ENCODE data around the gene LIN54.
A peak's percentile ranks its signal among the peaks of the same experiment; 100 is the strongest.
"Not testable (repeated sequence)": the region's sequence is repeated elsewhere in the genome, so short reads cannot be mapped to it uniquely, and the experiment has no call there.

The LIN54 gene

DNA sequence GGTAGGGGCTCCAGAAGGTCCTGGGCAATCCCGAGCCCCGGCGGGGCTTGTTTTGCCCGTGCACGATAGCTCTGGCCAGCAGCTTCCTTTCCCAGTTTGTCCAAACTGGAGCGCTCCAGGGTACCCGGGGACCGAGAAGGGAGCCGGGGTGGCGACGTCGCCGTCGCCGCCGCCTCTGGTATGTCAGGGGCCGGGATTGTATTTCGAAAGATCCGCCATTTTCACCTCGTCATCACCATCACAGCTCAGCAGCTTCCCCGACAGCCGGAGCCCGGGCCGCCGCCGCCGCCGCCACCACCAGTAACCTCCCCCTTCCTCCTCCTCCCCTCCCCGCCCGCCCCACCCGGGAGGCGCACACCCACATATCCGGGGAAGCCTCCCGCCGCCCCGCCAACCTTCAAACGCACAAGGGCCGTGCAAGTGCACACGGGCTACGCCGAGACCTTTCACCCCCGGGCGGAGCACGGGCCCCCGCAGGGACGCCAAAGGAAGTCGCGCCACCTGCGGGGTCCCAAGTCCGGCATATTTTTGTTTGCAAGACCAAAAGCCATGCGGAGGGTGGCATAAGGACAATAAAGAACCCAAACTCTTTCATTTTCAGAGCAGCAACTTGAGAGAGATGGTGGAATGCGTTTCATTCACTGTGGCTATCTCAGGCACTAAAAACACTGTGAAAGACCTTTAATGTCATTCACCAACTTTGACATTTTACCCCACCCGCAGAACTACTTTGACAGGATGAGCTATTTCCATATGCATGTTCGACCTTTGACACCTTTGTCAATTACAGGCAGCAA is at the start of gene LIN54:
Gene LIN54, minus strand, starts transcription at position 302 of the 797 bp plus-strand sequence. CDS start 25,979 bp downstream, outside the sequence.
- peak within 1 kb of the TSS; percentile 51 for H2AFZ ChIP-seq (ENCODE audit: low read depth, low read length)
- H3K9me3 ChIP-seq (ENCODE audit: low read length), result no peaks in the 10 kb centered on the region
- peak within 1 kb of the TSS; percentile 96 for H3K4me3 ChIP-seq (ENCODE audit: low read length)
- no peaks in the 10 kb centered on the region for H3K27me3 ChIP-seq (ENCODE audit: insufficient read depth, low read length)
- H3K4me1 ChIP-seq (ENCODE audit: insufficient read depth, low read length), result peaks cover 19% of the 10 kb centered on the region
- H3K36me3 ChIP-seq (ENCODE audit: insufficient read depth, low read length), result no peaks in the 10 kb centered on the region

DNA sequence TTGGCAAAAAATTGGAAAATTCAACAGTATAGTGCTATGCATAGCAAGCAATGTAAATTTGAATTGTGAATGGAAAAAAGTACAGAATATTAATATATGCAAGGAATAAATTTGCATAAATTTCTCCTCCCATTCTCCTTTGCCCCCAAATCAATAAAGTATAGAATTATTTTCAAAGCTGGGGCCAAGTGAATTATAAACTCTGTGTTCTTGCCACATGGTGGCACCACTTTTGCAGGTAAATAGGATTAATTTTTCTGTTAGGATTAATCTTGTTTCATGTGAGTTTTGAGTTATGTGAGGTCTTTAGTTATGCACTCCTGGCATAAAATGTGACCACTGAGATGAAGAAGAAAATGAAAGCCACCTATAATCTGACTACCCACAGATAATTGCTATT is 44.3 kb upstream of the LIN54 start:
- H2AFZ ChIP-seq (ENCODE audit: low read depth, low read length), result no peak overlapping the region
- H3K4me3 ChIP-seq (ENCODE audit: low read length), result no peak overlapping the region
- no peaks in the 10 kb centered on the region for H3K9me3 ChIP-seq (ENCODE audit: low read length)
- no peaks in the 10 kb centered on the region for H3K27me3 ChIP-seq (ENCODE audit: insufficient read depth, low read length)
- no peaks in the 10 kb centered on the region for H3K4me1 ChIP-seq (ENCODE audit: insufficient read depth, low read length)
- peaks cover 49% of the 10 kb centered on the region for H3K36me3 ChIP-seq (ENCODE audit: insufficient read depth, low read length)

DNA sequence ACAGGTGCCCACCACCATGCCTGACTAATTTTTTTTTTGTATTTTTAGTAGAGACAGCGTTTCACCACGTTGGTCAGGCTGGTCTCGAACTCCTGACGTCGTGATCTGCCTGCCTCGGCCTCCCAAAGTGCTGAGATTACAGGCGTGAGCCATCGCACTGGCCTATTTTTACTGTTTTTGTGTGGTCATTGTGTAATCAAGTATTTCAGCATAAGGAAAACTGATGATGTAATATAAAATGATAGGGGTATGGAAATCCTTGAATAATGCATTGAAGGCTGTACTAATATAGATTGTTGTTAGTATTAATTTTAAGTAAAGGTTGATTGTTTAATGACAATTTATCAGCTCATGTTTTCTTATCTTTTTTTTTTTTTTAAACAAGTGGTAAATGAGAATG is 38.2 kb upstream of the LIN54 start:
- H3K27me3 ChIP-seq (ENCODE audit: insufficient read depth, low read length); H3K9me3 ChIP-seq (ENCODE audit: low read length): not testable (repeated sequence)
- peaks cover 38% of the 10 kb centered on the region for H3K36me3 ChIP-seq (ENCODE audit: insufficient read depth, low read length)

DNA sequence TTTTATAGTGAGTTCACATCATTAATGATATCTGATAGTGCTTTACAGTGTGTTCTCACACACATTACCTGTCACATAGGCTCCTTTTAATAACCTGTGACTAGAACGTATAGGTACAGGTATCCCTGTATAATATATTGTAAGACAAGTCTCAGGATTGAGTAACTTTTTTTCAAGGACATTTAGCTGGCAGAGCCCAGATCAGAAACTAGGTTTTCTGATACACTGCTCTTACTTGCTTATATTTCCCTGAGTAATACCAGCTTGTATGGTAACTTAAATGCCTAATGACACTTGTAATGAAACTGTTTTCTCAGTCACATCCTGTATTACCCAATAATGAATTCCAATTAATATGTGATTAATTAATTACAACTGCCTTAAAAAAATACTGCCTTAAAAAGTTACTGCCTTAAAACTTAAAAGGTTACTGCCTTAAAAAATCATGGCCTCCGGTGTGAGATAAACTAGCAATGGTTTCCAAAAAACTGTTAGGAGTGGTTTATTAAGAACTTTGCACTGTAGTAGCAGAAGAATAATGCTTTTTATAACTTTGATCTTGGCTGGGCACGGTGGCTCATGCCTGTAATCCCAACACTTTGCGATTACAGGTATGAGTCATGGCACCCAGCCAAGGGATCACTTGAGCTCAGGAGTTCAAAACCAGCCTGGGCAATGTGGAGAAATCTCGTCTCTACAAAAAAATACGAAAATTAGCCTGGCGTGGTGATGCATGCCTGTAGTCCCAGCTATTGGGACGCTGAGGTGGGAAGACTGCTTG is 36.3 kb upstream of the LIN54 start:
- Histone ChIP-seq H3K4me3 (ENCODE audit: low read length) (no peak overlapping the region), H3K27me3 (ENCODE audit: insufficient read depth, low read length) (no peaks in the 10 kb centered on the region), H3K36me3 (ENCODE audit: insufficient read depth, low read length) (peaks cover 22% of the 10 kb centered on the region), H3K9me3 (ENCODE audit: low read length) (no peaks in the 10 kb centered on the region), H2AFZ (ENCODE audit: low read depth, low read length) (no peak overlapping the region), H3K4me1 (ENCODE audit: insufficient read depth, low read length) (no peaks in the 10 kb centered on the region)

More for the DNA sequence above, 38.2 kb upstream of the LIN54 start:
- H3K4me1 ChIP-seq (ENCODE audit: insufficient read depth, low read length); H2AFZ ChIP-seq (ENCODE audit: low read depth, low read length); H3K4me3 ChIP-seq (ENCODE audit: low read length): not testable (repeated sequence)

DNA sequence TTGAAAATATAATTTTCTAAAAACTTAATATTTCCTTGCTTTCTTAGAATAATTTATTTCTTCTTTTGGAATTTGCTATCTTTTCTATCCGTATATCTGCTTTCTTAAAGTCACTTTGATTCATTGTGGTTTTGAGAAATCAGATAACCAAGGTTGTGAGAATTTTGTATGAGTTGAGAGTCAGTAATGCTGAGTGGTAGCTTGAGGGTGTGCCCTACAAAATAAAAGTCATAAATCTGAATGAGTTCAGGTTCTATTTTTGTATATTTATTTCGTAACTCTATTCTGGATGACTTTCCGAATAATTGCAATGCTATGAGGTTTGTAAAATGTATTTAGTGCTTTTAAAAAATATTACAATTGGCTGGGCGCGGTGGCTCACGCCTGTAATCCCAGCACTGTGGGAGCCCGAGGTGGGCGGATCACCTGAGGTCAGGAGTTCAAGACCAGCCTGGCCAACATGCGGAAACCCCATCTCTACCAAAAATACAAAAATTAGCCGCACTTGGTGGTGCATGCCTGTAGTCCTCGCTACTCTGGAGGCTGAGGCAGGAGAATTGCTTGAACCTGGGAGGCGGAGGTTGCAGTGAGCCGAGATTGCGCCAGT is 33.3 kb upstream of the LIN54 start:
- Histone ChIP-seq H3K36me3 (ENCODE audit: insufficient read depth, low read length) (peaks cover 2% of the 10 kb centered on the region), H3K4me1 (ENCODE audit: insufficient read depth, low read length) (no peaks in the 10 kb centered on the region), H2AFZ (ENCODE audit: low read depth, low read length) (no peak overlapping the region), H3K9me3 (ENCODE audit: low read length) (no peaks in the 10 kb centered on the region), H3K4me3 (ENCODE audit: low read length) (no peak overlapping the region), H3K27me3 (ENCODE audit: insufficient read depth, low read length) (no peaks in the 10 kb centered on the region)

DNA sequence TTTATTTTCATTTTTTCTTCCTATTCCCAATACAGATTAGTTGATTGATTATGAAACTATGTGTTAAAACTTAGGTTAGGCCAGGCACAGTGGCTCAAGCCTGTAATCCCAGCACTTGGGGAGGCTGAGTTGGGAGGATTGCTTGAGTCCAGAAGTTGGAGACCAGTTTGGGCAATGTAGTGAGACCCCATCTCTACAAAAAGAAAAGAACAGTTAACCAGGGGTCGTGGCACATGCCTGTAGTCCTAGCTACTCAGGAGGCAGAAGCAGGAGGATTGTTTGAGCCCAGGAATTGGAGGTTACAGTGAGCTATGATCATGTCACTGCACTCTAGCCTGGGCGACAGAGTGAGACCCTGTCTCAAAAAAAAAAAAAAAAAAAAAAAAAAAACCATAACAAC is 32.5 kb upstream of the LIN54 start:
- H2AFZ ChIP-seq (ENCODE audit: low read depth, low read length); H3K4me1 ChIP-seq (ENCODE audit: insufficient read depth, low read length); H3K36me3 ChIP-seq (ENCODE audit: insufficient read depth, low read length); H3K9me3 ChIP-seq (ENCODE audit: low read length); H3K27me3 ChIP-seq (ENCODE audit: insufficient read depth, low read length); H3K4me3 ChIP-seq (ENCODE audit: low read length): not testable (repeated sequence)

DNA sequence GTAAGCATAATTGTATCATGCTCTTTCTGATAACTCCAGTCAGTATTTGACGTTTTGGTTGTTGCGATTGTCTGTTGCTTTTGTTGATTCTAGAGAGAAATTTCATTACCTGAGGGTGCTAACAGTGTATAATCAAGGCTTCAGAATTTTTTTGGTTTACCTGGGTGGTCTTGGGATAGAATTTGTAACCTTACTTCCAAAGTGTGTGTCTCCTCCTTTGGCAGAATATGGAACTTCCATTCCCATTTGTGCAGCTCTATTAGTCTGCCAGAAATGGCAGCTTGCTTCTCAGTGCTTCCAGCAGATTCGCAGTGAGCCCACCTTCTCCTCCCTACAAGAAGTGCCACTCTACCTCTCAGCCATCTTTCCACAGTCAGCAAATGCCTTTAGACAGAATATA is 29.6 kb upstream of the LIN54 start:
- no peak overlapping the region for H2AFZ ChIP-seq (ENCODE audit: low read depth, low read length)
- no peak overlapping the region for H3K4me3 ChIP-seq (ENCODE audit: low read length)
- no peaks in the 10 kb centered on the region for H3K27me3 ChIP-seq (ENCODE audit: insufficient read depth, low read length)
- H3K36me3 ChIP-seq (ENCODE audit: insufficient read depth, low read length), result no peaks in the 10 kb centered on the region
- peaks cover 13% of the 10 kb centered on the region for H3K4me1 ChIP-seq (ENCODE audit: insufficient read depth, low read length)
- H3K9me3 ChIP-seq (ENCODE audit: low read length), result no peaks in the 10 kb centered on the region

DNA sequence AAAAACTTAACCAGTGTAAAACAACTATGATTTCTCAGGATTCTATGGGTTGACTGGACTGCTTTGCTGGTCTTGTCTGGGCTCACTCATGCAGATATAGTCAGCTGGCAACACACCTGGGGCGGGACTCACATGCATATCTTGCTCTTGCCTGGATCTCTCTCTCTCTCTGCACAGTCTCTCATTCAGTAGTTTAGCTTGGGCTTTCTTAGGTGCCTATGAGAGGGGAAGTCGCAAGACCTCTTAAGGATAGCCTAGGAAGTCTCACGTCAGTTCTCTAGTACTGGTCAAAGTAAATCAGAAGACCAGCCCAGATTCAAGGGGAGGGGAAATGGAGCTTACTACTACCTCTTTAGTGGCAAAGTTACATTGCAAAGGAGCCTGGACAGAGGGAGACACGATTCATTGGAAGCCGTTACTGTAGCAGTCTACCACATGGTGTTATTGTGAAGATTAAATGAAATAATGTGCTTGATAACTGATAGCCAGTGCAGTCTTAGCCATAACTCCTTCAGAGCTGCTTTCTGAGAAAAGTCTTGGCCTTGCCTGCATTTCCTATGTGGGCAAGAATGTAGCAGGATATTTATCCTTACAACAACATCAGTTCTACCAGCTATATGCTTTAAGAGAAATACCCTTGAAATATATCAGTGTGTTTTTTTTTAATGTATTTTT is 26.5 kb upstream of the LIN54 start:
- H3K4me1 ChIP-seq (ENCODE audit: insufficient read depth, low read length), result peaks cover 13% of the 10 kb centered on the region
- no peak overlapping the region for H3K4me3 ChIP-seq (ENCODE audit: low read length)
- H3K27me3 ChIP-seq (ENCODE audit: insufficient read depth, low read length), result no peaks in the 10 kb centered on the region
- H3K9me3 ChIP-seq (ENCODE audit: low read length), result no peaks in the 10 kb centered on the region
- no peaks in the 10 kb centered on the region for H3K36me3 ChIP-seq (ENCODE audit: insufficient read depth, low read length)
- no peak overlapping the region for H2AFZ ChIP-seq (ENCODE audit: low read depth, low read length)

DNA sequence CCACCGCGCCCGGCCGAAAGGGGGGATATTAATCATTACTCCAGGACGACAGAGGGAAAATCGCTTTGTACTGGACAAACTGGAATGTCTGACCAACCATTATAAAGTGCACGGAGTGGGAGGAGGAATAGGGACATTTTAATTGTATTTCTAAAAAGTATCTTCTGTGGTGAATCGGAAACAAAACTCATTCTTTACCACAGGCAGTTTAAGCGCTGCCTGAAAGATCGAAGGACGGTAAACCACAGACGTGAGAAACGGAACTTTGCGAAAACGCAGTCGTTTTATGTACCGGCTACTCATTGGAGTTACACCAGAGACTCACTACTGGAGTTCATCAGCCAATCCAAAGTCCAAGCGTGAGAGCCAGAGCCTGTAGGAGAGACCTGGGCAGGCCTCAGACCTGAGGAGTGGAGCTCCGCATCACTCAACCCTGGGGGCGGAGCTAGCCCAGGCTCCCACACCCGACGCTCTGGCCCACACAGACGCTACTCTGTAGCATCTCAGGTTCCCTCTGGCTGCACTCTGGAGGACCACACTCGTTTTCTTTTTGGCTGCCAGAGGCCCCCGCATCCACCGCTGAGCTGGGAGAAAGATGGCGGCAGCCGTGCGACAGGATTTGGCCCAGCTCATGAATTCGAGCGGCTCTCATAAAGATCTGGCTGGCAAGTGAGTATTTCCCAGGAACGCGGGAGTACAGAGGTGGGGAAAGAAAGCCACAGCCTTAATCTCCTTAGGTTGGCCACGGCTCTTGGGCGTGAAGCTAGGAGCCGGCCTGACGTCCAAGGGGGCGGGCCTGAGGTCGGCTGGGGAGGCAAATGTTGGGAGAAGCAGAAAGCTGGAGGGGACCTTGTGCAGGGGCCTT is 24.2 kb upstream of the LIN54 start, which contains the start of gene COPS4:
Gene COPS4, plus strand, starts transcription at position 554 of the 865 bp plus-strand sequence. Its CDS starts 42 bp downstream, at position 596.
- Histone ChIP-seq H3K4me3 (ENCODE audit: low read length) (peak within 1 kb of the TSS; percentile 81), H3K9me3 (ENCODE audit: low read length) (no peaks in the 10 kb centered on the region), H3K4me1 (ENCODE audit: insufficient read depth, low read length) (peaks cover 13% of the 10 kb centered on the region), H3K36me3 (ENCODE audit: insufficient read depth, low read length) (no peaks in the 10 kb centered on the region), H2AFZ (ENCODE audit: low read depth, low read length) (peak within 1 kb of the TSS; percentile 90), H3K27me3 (ENCODE audit: insufficient read depth, low read length) (no peaks in the 10 kb centered on the region)

DNA sequence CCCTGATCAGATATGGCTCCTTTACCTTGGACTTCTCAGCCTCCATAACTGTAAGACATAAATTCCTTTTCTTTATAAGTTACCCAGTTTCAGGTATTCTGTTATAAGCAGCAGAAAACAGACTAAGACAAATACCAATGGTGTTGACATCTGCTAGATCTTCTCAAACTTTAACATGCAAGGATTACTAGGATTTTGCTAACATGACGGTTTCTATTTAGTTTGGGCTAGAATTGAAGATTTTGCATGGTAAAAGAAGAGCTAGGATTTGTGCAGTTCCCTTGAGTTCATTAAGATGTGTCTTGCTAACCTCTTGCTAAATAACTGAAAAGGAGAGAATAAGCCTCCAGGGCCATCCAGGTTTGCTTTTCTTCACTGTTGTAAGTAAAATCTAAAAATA is 19.1 kb upstream of the LIN54 start:
- Histone ChIP-seq H2AFZ (ENCODE audit: low read depth, low read length) (no peak overlapping the region), H3K4me1 (ENCODE audit: insufficient read depth, low read length) (no peaks in the 10 kb centered on the region)

DNA sequence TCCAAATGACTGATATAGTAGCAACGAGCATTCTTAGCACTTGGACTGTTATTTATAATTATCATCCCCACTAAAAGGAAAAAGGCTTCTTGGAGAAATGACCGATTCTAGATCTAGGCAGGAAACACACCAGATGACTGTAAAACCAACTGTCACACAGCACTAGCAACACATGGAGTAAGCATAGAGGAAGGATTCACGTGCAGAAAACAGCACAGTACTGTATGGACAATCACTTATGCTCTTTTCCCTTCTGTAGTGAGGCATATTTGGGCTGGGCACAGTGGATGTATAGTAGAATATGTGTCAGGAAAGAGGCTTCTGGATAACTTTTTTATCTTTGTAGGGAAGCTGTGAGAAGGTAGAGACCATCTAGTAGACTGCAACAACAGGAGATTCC is 18.4 kb upstream of the LIN54 start:
- H3K4me3 ChIP-seq (ENCODE audit: low read length), result no peak overlapping the region
- no peak overlapping the region for H2AFZ ChIP-seq (ENCODE audit: low read depth, low read length)
- H3K27me3 ChIP-seq (ENCODE audit: insufficient read depth, low read length), result no peaks in the 10 kb centered on the region
- H3K9me3 ChIP-seq (ENCODE audit: low read length), result no peaks in the 10 kb centered on the region
- no peaks in the 10 kb centered on the region for H3K4me1 ChIP-seq (ENCODE audit: insufficient read depth, low read length)
- H3K36me3 ChIP-seq (ENCODE audit: insufficient read depth, low read length), result no peaks in the 10 kb centered on the region

More for the DNA sequence above, 19.1 kb upstream of the LIN54 start:
- Histone ChIP-seq H3K36me3 (ENCODE audit: insufficient read depth, low read length) (no peaks in the 10 kb centered on the region), H3K4me3 (ENCODE audit: low read length) (no peak overlapping the region), H3K9me3 (ENCODE audit: low read length) (no peaks in the 10 kb centered on the region), H3K27me3 (ENCODE audit: insufficient read depth, low read length) (no peaks in the 10 kb centered on the region)

DNA sequence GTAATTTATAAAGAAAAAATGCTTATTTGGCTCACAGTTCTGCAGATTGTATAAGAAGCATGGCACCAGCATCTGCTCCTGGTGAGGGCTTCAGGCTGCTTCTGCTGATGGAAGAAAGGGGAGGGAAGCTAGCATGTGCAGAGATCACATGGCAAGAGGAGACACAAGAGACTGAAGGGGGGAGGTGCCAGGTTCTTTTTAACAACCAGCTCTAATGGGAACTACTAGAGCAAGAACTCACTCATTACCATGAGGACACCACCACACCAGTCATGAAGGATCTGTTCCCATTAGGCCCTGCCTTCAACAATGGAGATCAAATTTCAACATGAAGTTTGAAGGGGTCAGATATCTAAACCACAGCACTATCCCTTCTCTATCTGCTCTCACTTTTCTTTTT is 14.9 kb upstream of the LIN54 start:
- no peaks in the 10 kb centered on the region for H3K27me3 ChIP-seq (ENCODE audit: insufficient read depth, low read length)
- H3K9me3 ChIP-seq (ENCODE audit: low read length), result no peaks in the 10 kb centered on the region
- H3K4me3 ChIP-seq (ENCODE audit: low read length), result no peak overlapping the region
- H2AFZ ChIP-seq (ENCODE audit: low read depth, low read length), result no peak overlapping the region
- H3K4me1 ChIP-seq (ENCODE audit: insufficient read depth, low read length), result no peaks in the 10 kb centered on the region
- no peaks in the 10 kb centered on the region for H3K36me3 ChIP-seq (ENCODE audit: insufficient read depth, low read length)

All from neuron (in vitro differentiated cells).